Measurements from ENCODE around the gene FXN.
"Not testable (repeated sequence)": the region's sequence is repeated elsewhere in the genome, so short reads cannot be mapped to it uniquely, and the experiment has no call there.

FXN gene

GRCh38 chr9:69104830-69105527, 69.4 kb downstream of the FXN start:
- peak; percentile 63 for DNase-seq (ENCODE audit: low spot score)

- DNase-seq (ENCODE audit: low spot score) = no peak
Measured at GRCh38 chr9:69107771-69108170, 72.2 kb downstream of the FXN start.

GRCh38 chr9:69108706-69109105, 73.2 kb downstream of the FXN start:
- not testable (repeated sequence) for DNase-seq (ENCODE audit: low spot score)

GRCh38 chr9:69109152-69109551, 73.6 kb downstream of the FXN start:
- no peak for DNase-seq (ENCODE audit: low spot score)

- DNase-seq (ENCODE audit: low spot score) = not testable (repeated sequence)
Measured at GRCh38 chr9:69112646-69113045, 77.1 kb downstream of the FXN start.

- DNase-seq (ENCODE audit: low spot score) = no peak
Measured at GRCh38 chr9:69115621-69116020, 80.1 kb downstream of the FXN start.

- no peak for DNase-seq (ENCODE audit: low spot score)
Measured at GRCh38 chr9:69118656-69119055, 83.1 kb downstream of the FXN start.

GRCh38 chr9:69120380-69121154, 85.0 kb downstream of the FXN start:
- DNase-seq (ENCODE audit: low spot score) = peak; percentile 96

GRCh38 chr9:69121155-69122081, 85.9 kb downstream of the FXN start:
- peak; percentile 63 for DNase-seq (ENCODE audit: low spot score)

GRCh38 chr9:69122082-69122548, 86.6 kb downstream of the FXN start:
- peak; percentile 61 for DNase-seq (ENCODE audit: low spot score)

GRCh38 chr9:69122549-69123141, 87.1 kb downstream of the FXN start:
- DNase-seq (ENCODE audit: low spot score) = peak; percentile 47

- no peak for DNase-seq (ENCODE audit: low spot score)
Measured at GRCh38 chr9:69130456-69131441, 95.2 kb downstream of the FXN start.

- peak; percentile 63 for DNase-seq (ENCODE audit: low spot score)
Measured at GRCh38 chr9:69131682-69132081, 96.1 kb downstream of the FXN start.

GRCh38 chr9:69132361-69132760, 96.8 kb downstream of the FXN start:
- no peak for DNase-seq (ENCODE audit: low spot score)

GRCh38 chr9:69134412-69134811, 98.9 kb downstream of the FXN start:
- no peak for DNase-seq (ENCODE audit: low spot score)

- no peak for DNase-seq (ENCODE audit: low spot score)
Measured at GRCh38 chr9:69136185-69136584, 100.6 kb downstream of the FXN start.

- no peak for DNase-seq (ENCODE audit: low spot score)
Measured at GRCh38 chr9:69136779-69137178, 101.2 kb downstream of the FXN start.

GRCh38 chr9:69137311-69137710, 101.8 kb downstream of the FXN start:
- DNase-seq (ENCODE audit: low spot score) = no peak

- DNase-seq (ENCODE audit: low spot score) = no peak
Measured at GRCh38 chr9:69139596-69139995, 104.0 kb downstream of the FXN start.

- no peak for DNase-seq (ENCODE audit: low spot score)
Measured at GRCh38 chr9:69140123-69140735, 104.7 kb downstream of the FXN start.

Measured in HuH-7.5 (cell line).